IMR-90 (cell line): ENCODE measurements around the gene CDKAL1. TPM values are rescaled to one million over a fixed set of nuclear protein-coding genes. Genes with fewer than 3 reads are reported as not detected.

Experiments used
- ATAC-seq: fragments of 200-7000 bp; cut with Tn5 transposase; 2 replicates; pipeline ENCODE4 v1.9.1; 2020; ENCODE audit warnings: low read depth, mild to moderate bottlenecking, moderate library complexity
- BruUV-seq: library from RNA; stranded (reverse); fragments of 400-500 nt; replicated peaks from 2 replicates; lab custom pipeline; 2021; lab: Mats Ljungman, UMichigan
- CTCF ChIA-PET: fragments of 300-600 bp; formaldehyde crosslinking; extraction: SDS; loops from one replicate; lab custom pipeline; 2021; ENCODE audit warnings: antibody characterized with exemption; lab: Yijun Ruan, JAX
- POLR2A ChIA-PET: fragments of 300-600 bp; sonication (Branson Sonifier 250); formaldehyde crosslinking; loops from one replicate; lab custom pipeline; 2022; ENCODE audit warnings: antibody characterized with exemption; ENCODE audit not compliant: unreplicated experiment; lab: Charles Lee
- DNase-seq: peaks from one replicate; pipeline ENCODE4 v3.0.0; 2013
- H2AFZ ChIP-seq: replicated peaks from 2 replicates; pipeline ENCODE3; 2013; ENCODE audit warnings: low read length, mild to moderate bottlenecking; ENCODE audit not compliant: poor library complexity
- H2AK5ac ChIP-seq: 2 replicates; pipeline ENCODE4 v1.6.1; 2013; ENCODE audit warnings: low read depth, low read length, inconsistent platforms
- H2AK9ac ChIP-seq: replicated peaks from 2 replicates; pipeline ENCODE3; 2013; ENCODE audit warnings: mild to moderate bottlenecking, low read depth, low read length, moderate library complexity; ENCODE audit not compliant: poor library complexity
- H2BK120ac ChIP-seq: 2 replicates; pipeline ENCODE4 v1.6.1; 2013; ENCODE audit warnings: low read depth, low read length, inconsistent platforms
- H2BK15ac ChIP-seq: 3 replicates; pipeline ENCODE4 v1.6.1; 2013; ENCODE audit warnings: low read depth, low read length, inconsistent platforms
- H2BK20ac ChIP-seq: 2 replicates; pipeline ENCODE4 v1.6.1; 2013; ENCODE audit warnings: low read depth, mild to moderate bottlenecking, inconsistent platforms, low read length, moderate library complexity
- H2BK5ac ChIP-seq: 2 replicates; pipeline ENCODE4 v1.6.1; 2013; ENCODE audit warnings: mild to moderate bottlenecking, low read depth, low read length, inconsistent platforms; ENCODE audit not compliant: poor library complexity, severe bottlenecking
- H3K14ac ChIP-seq: replicated peaks from 2 replicates; pipeline ENCODE4 v1.6.1; 2013; ENCODE audit warnings: low read depth, low read length, inconsistent platforms
- H3K18ac ChIP-seq: 2 replicates; pipeline ENCODE4 v1.6.1; 2013; ENCODE audit warnings: low read depth, low read length, control low read depth
- H3K23ac ChIP-seq: 2 replicates; pipeline ENCODE4 v1.6.1; 2013; ENCODE audit warnings: low read depth, low read length, inconsistent platforms
- H3K27ac ChIP-seq: 2 replicates; pipeline ENCODE4 v1.5.1; 2013; ENCODE audit warnings: mild to moderate bottlenecking, control low read depth, low read length; ENCODE audit not compliant: insufficient read depth
- H3K27me3 ChIP-seq: 2 replicates; pipeline ENCODE4 v1.6.1; 2013; ENCODE audit warnings: low read length; ENCODE audit not compliant: control insufficient read depth, insufficient read depth
- H3K36me3 ChIP-seq: 2 replicates; pipeline ENCODE4 v1.6.1; 2013; ENCODE audit warnings: low read length, mixed read lengths; ENCODE audit not compliant: control insufficient read depth, insufficient read depth
- H3K4ac ChIP-seq: 2 replicates; pipeline ENCODE4 v1.6.1; 2013; ENCODE audit warnings: low read depth, low read length, inconsistent platforms
- H3K4me1 ChIP-seq: 2 replicates; pipeline ENCODE4 v1.6.1; 2013; ENCODE audit warnings: low read length, mixed read lengths; ENCODE audit not compliant: control insufficient read depth, insufficient read depth
- H3K4me2 ChIP-seq: 2 replicates; pipeline ENCODE4 v1.6.1; 2013; ENCODE audit warnings: low read depth, mild to moderate bottlenecking, control low read depth, low read length, moderate library complexity
- H3K4me3 ChIP-seq: 2 replicates; pipeline ENCODE4 v1.5.1; 2013; ENCODE audit warnings: low read depth, mild to moderate bottlenecking, control low read depth, low read length, moderate library complexity; ENCODE audit not compliant: insufficient read depth
- H3K56ac ChIP-seq: 2 replicates; pipeline ENCODE4 v1.6.1; 2013; ENCODE audit warnings: low read length, inconsistent platforms; ENCODE audit not compliant: insufficient read depth; ENCODE audit errors: extremely low read depth
- H3K79me1 ChIP-seq, 2 experiments: 2 replicates each; pipeline ENCODE4 v1.6.1; 2013; ENCODE audit warnings: low read length in 2 of 2, inconsistent platforms in 1 of 2, low read depth in 1 of 2
- H3K9ac ChIP-seq: 2 replicates; pipeline ENCODE4 v1.6.1; 2013; ENCODE audit warnings: low read depth, low read length, control low read depth
- H3K9me1 ChIP-seq: 2 replicates; pipeline ENCODE4 v1.6.1; 2013; ENCODE audit warnings: low read length, inconsistent platforms; ENCODE audit not compliant: insufficient read depth
- H3K9me3 ChIP-seq: 2 replicates; pipeline ENCODE4 v1.6.1; 2013; ENCODE audit warnings: low read length; ENCODE audit not compliant: control insufficient read depth, insufficient read depth
- H4K20me1 ChIP-seq: 2 replicates; pipeline ENCODE4 v1.6.1; 2013; ENCODE audit warnings: low read length, inconsistent platforms; ENCODE audit not compliant: insufficient read depth
- H4K5ac ChIP-seq: 2 replicates; pipeline ENCODE4 v1.6.1; 2013; ENCODE audit warnings: mild to moderate bottlenecking, low read depth, low read length, control low read depth
- H4K8ac ChIP-seq, 2 experiments: 2 replicates each; pipeline ENCODE4 v1.6.1; 2013; ENCODE audit warnings: low read depth in 2 of 2, low read length in 2 of 2, control low read depth in 1 of 2, inconsistent platforms in 1 of 2
- H4K91ac ChIP-seq: 2 replicates; pipeline ENCODE4 v1.6.1; 2013; ENCODE audit warnings: low read depth, low read length, inconsistent platforms; ENCODE audit not compliant: insufficient read depth
- BHLHE40 ChIP-seq: fragments of 150-350 bp; IDR thresholded peaks from 2 replicates; pipeline ENCODE4 v1.6.1; 2016; ENCODE audit warnings: mild to moderate bottlenecking, low read depth, low read length
- CEBPB ChIP-seq: IDR thresholded peaks from 2 replicates; pipeline ENCODE4 v1.6.1; 2012; ENCODE audit warnings: low read depth, low read length, improper control_type of control experiment
- CHD1 ChIP-seq: IDR thresholded peaks from 2 replicates; pipeline ENCODE4 v1.6.1; 2012; ENCODE audit warnings: low read depth, low read length, improper control_type of control experiment
- CTCF ChIP-seq: conservative IDR thresholded peaks from 2 replicates; pipeline ENCODE4 v1.5.1; 2012; ENCODE audit warnings: mild to moderate bottlenecking, low read depth, low read length, improper control_type of control experiment
- FOS ChIP-seq: fragments of 150-350 bp; IDR thresholded peaks from 2 replicates; pipeline ENCODE4 v1.6.1; 2016; ENCODE audit warnings: low read depth, low read length
- MAFK ChIP-seq: IDR thresholded peaks from 2 replicates; pipeline ENCODE4 v1.6.1; 2012; ENCODE audit warnings: low read depth, low read length, improper control_type of control experiment
- MAZ ChIP-seq: IDR thresholded peaks from 2 replicates; pipeline ENCODE4 v1.6.1; 2012; ENCODE audit warnings: low read depth, mild to moderate bottlenecking, low read length, improper control_type of control experiment, moderate library complexity, borderline replicate concordance
- MXI1 ChIP-seq: IDR thresholded peaks from 2 replicates; pipeline ENCODE4 v1.6.1; 2012; ENCODE audit warnings: low read depth, mild to moderate bottlenecking, low read length, moderate library complexity, borderline replicate concordance
- NFE2L2 ChIP-seq: fragments of 150-350 bp; IDR thresholded peaks from 2 replicates; pipeline ENCODE4 v1.6.1; 2016; ENCODE audit warnings: low read depth, mild to moderate bottlenecking, low read length
- POLR2A ChIP-seq: IDR thresholded peaks from 2 replicates; pipeline ENCODE4 v1.6.1; 2012; ENCODE audit warnings: mild to moderate bottlenecking, low read depth, low read length
- RAD21 ChIP-seq: IDR thresholded peaks from 2 replicates; pipeline ENCODE4 v1.6.1; 2012; ENCODE audit warnings: low read length, improper control_type of control experiment
- RCOR1 ChIP-seq: IDR thresholded peaks from 2 replicates; pipeline ENCODE4 v1.6.1; 2012; ENCODE audit warnings: mild to moderate bottlenecking, low read length, improper control_type of control experiment; ENCODE audit not compliant: insufficient replicate concordance
- RFX5 ChIP-seq: IDR thresholded peaks from 2 replicates; pipeline ENCODE4 v1.8.0; 2012; ENCODE audit warnings: low read depth, mild to moderate bottlenecking, low read length, moderate library complexity
- SMC3 ChIP-seq: fragments of 150-350 bp; IDR thresholded peaks from 2 replicates; pipeline ENCODE4 v1.6.1; 2016; ENCODE audit warnings: low read depth, mild to moderate bottlenecking, antibody characterized with exemption, low read length, moderate library complexity
- WGBS, 2 experiments: methylation state at CpG; one replicate each; pipeline versions ENCODE4 v1.1.5 to v1.1.7; 2013; ENCODE audit warnings: missing lambda C conversion rate in 2 of 2; ENCODE audit not compliant: insufficient read length in 1 of 2; ENCODE audit errors: extremely low coverage in 2 of 2; 5-methylcytosine and 5-hydroxymethylcytosine counted together
- dilution Hi-C: fragments of 300-500 bp; cut with HindIII; formaldehyde crosslinking; loops from one replicate; pipeline ENCODE4 v1.14.3; 2018; ENCODE audit warnings: low sequenced_read_pairs; ENCODE audit not compliant: unreplicated experiment
- in situ Hi-C: fragments of 300-500 bp; cut with MboI; formaldehyde crosslinking; loops from 3 replicates; pipeline ENCODE4 v1.14.3; 2019; ENCODE audit warnings: low sequenced_read_pairs, inconsistent platforms, mixed read lengths
- intact Hi-C: fragments of 100-400 bp; cut with micrococcal nuclease; formaldehyde crosslinking; loops from 2 replicates; pipeline ENCODE4 v1.10.0; 2022
- polyA plus RNA-seq, 3 experiments: library from polyadenylated mRNA; depleted of rRNA; stranded (reverse); fragments of >200 nt; gene quantifications; 2 replicates each; pipeline ENCODE4 v1.2.3, GENCODE V29; 2012; ENCODE audit warnings: low replicate concordance in 1 of 3
- total RNA-seq: library from RNA; depleted of rRNA; stranded (reverse); fragments of >200 nt; gene quantifications from 2 replicates; pipeline ENCODE4 v1.2.3, GENCODE V29; 2012
- TF ChIP-seq, protein P1 (sequence below): fragments of 150-350 bp; IDR thresholded peaks from 2 replicates; pipeline ENCODE4 v1.6.1; 2017; ENCODE audit warnings: mild to moderate bottlenecking, antibody characterized with exemption, low read length, low read depth
- TF ChIP-seq, protein P2 (sequence below): fragments of 150-350 bp; IDR thresholded peaks from 2 replicates; pipeline ENCODE4 v1.6.1; 2016; ENCODE audit warnings: low read depth, mild to moderate bottlenecking, low read length, moderate library complexity, borderline replicate concordance

CDKAL1 gene
- total and polyA plus RNA-seq, 2 of the 4 experiments (the other 2 are of a cell fraction): 3.7 to 13.1 TPM

- no CpG with 5 or more reads among the region's 2 CpGs for WGBS, 2 experiments
- Histone ChIP-seq H3K27me3 (no peaks in the 10 kb centered on the region), H4K8ac (no peak overlapping the region), H3K4me3 (no peak overlapping the region), H3K23ac (no peak overlapping the region), H4K91ac (no peak overlapping the region), H3K79me1 (no peaks in the 10 kb centered on the region), H2BK5ac (no peak overlapping the region), H3K9me3 (no peaks in the 10 kb centered on the region), H3K14ac (no peak overlapping the region), H2AK5ac (no peak overlapping the region), H3K4ac (no peak overlapping the region), H3K4me1 (no peaks in the 10 kb centered on the region), H4K5ac (no peak overlapping the region), H3K4me2 (no peak overlapping the region), H3K9ac (no peak overlapping the region), H2AFZ (no peak overlapping the region), H2BK120ac (no peak overlapping the region), H3K56ac (no peak overlapping the region), H3K9me1 (no peaks in the 10 kb centered on the region), H3K18ac (no peak overlapping the region), H2AK9ac (no peak overlapping the region), H3K27ac (no peak overlapping the region), H2BK15ac (no peak overlapping the region), H4K20me1 (no peaks in the 10 kb centered on the region), H3K36me3 (no peaks in the 10 kb centered on the region), H2BK20ac (no peak overlapping the region)
- ATAC-seq (no peak), DNase-seq (no peak)
- dilution Hi-C loops (no loop called here), in situ Hi-C loops (no loop called here), intact Hi-C loops (no loop called here)
- BruUV-seq: no TSS peak
- CTCF ChIA-PET: no interaction called here
- POLR2A ChIA-PET: no interaction called here
- TF ChIP-seq POLR2A: no peak
- TF ChIP-seq RCOR1: no peak
- no peak for TF ChIP-seq MXI1
- TF ChIP-seq BHLHE40: no peak
- TF ChIP-seq MAFK: no peak
- no peak for TF ChIP-seq NFE2L2
- TF ChIP-seq RFX5: no peak
- TF ChIP-seq, protein P1, sequence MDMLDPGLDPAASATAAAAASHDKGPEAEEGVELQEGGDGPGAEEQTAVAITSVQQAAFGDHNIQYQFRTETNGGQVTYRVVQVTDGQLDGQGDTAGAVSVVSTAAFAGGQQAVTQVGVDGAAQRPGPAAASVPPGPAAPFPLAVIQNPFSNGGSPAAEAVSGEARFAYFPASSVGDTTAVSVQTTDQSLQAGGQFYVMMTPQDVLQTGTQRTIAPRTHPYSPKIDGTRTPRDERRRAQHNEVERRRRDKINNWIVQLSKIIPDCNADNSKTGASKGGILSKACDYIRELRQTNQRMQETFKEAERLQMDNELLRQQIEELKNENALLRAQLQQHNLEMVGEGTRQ: no peak
- TF ChIP-seq RAD21: no peak
- TF ChIP-seq FOS: no peak
- no peak for TF ChIP-seq MAZ
- TF ChIP-seq SMC3: no peak
- no peak for TF ChIP-seq CTCF
- TF ChIP-seq CEBPB: no peak
- TF ChIP-seq, protein P2, sequence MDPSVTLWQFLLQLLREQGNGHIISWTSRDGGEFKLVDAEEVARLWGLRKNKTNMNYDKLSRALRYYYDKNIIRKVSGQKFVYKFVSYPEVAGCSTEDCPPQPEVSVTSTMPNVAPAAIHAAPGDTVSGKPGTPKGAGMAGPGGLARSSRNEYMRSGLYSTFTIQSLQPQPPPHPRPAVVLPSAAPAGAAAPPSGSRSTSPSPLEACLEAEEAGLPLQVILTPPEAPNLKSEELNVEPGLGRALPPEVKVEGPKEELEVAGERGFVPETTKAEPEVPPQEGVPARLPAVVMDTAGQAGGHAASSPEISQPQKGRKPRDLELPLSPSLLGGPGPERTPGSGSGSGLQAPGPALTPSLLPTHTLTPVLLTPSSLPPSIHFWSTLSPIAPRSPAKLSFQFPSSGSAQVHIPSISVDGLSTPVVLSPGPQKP: no peak
- no peak for TF ChIP-seq CHD1
Measured at GRCh38 chr6:21091411-21091810, 557.2 kb downstream of the CDKAL1 start.
